GM23248 (cell line): ENCODE data around the gene OGN.

Experiments
- EZH2 ChIP-seq: fragments of 200-600 bp; sonication (generic); IDR thresholded peaks from 2 replicates; pipeline ENCODE4 v1.6.1; 2018; ENCODE audit warnings: antibody characterized with exemption, mild to moderate bottlenecking; ENCODE audit not compliant: insufficient read depth, poor library complexity, severe bottlenecking
- EZH2phosphoT487 ChIP-seq: fragments of 200-600 bp; sonication (generic); IDR thresholded peaks from 2 replicates; pipeline ENCODE4 v1.6.1; 2018; ENCODE audit warnings: antibody characterized with exemption, moderate library complexity, mild to moderate bottlenecking, low read depth; ENCODE audit not compliant: insufficient read depth

GRCh38 chr9:92378865-92379560, 25.4 kb downstream of the OGN start:
- TF ChIP-seq EZH2phosphoT487 (no peak), EZH2 (no peak)
